Spleen (tissue), 7 donors: Measurements from ENCODE around the gene ANKRD12.

Experiments
- CTCF ChIP-seq, 11 experiments: fragments of 200-600 bp in 7 of 11; fragments of 450-650 bp in 4 of 11; sonication (generic) in 4 of 11; IDR thresholded peaks in 8 of 11; conservative IDR thresholded peaks in 3 of 11; 1 replicate in 7 of 11; 2 replicates in 4 of 11; pipeline versions ENCODE4 v1.4.0 to v1.8.0; 2016 to 2021; ENCODE audit warnings: antibody characterized with exemption in 11 of 11, inconsistent platforms in 4 of 11, mild to moderate bottlenecking in 1 of 11
- POLR2A ChIP-seq, 3 donors: fragments of 450-650 bp; IDR thresholded peaks; one replicate each; pipeline ENCODE4 v1.5.1; 2017; ENCODE audit warnings: antibody characterized with exemption in 3 of 3, mild to moderate bottlenecking in 1 of 3
- POLR2AphosphoS5 ChIP-seq, 3 donors: sonication (generic); formaldehyde crosslinking; IDR thresholded peaks; one replicate each; pipeline ENCODE4 v1.5.1; 2017; ENCODE audit warnings: antibody characterized with exemption in 3 of 3
- donor health status: DM: no; HTN: no; CAD: no; lungs with moderate emphysema.
- donor health status: DM: no; HTN: no; CAD: no.
- donor health status: DM: no; HTN: no; CAD: no.

DNA sequence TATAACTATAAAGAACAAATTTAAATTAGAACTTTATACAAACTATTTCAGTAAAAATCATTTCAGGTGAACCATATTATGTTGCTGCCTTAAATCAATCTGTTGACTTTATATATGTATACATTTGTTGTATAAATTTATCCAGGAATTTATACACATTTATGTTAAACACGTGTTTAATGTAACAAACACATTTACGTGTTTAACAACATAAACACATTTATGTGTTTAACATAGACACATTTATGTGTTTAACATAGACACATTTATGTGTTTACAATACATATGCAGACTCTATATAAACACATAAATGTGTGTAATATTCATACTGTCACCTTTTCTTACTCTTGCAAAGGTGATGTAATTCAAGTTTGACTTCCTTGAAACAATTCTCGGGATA is 122.6 kb downstream of the ANKRD12 start:
- TF ChIP-seq CTCF (IDR thresholded peaks at IDR 0.05 in 8 of 11, conservative IDR thresholded peaks at IDR 0.05 in 3 of 11) (no peak), POLR2A (IDR thresholded peaks at IDR 0.05) (no peak), POLR2AphosphoS5 (IDR thresholded peaks at IDR 0.05) (no peak)
